IPS-NIHi7 (cell line): ENCODE data around the gene DNAAF3.
A peak's percentile ranks its signal among the peaks of the same experiment; 100 is the strongest.

ENCODE experiments used
- DNase-seq: peaks from one replicate; pipeline ENCODE4 v3.0.0; 2012; ENCODE audit warnings: mixed read lengths; ENCODE audit errors: extremely low spot score

The DNAAF3 gene

GRCh38 chr19:55153652-55154264 is 12.7 kb downstream of the DNAAF3 start:
- DNase-seq, result no peak

- DNase-seq, result no peak
These were observed 14.4 kb downstream of the DNAAF3 start for GRCh38 chr19:55152017-55152416.

- DNase-seq, result peak; percentile 63
These were observed 17.1 kb downstream of the DNAAF3 start, which contains the start of gene TNNT1 for GRCh38 chr19:55149078-55150003. TSS of gene TNNT1 (minus strand) at chr19:55149206. CDS start at chr19:55147157, 2,049 bp downstream.

- no peak for DNase-seq
These were observed 18.7 kb downstream of the DNAAF3 start for GRCh38 chr19:55147545-55148251.

- peak; percentile 90 for DNase-seq
These were observed 19.6 kb downstream of the DNAAF3 start for GRCh38 chr19:55146705-55147273.

GRCh38 chr19:55146078-55146704 is 20.2 kb downstream of the DNAAF3 start:
- DNase-seq, result peak; percentile 67

GRCh38 chr19:55145232-55145631 is 21.2 kb downstream of the DNAAF3 start:
- no peak for DNase-seq

GRCh38 chr19:55141696-55142095 is 24.7 kb downstream of the DNAAF3 start:
- no peak for DNase-seq

- DNase-seq, result no peak
These were observed 28.5 kb downstream of the DNAAF3 start for GRCh38 chr19:55137915-55138314.

- DNase-seq, result no peak
These were observed 29.9 kb downstream of the DNAAF3 start for GRCh38 chr19:55136399-55137102.

- DNase-seq, result no peak
These were observed 31.7 kb downstream of the DNAAF3 start for GRCh38 chr19:55134736-55135135.

- no peak for DNase-seq
These were observed 32.6 kb downstream of the DNAAF3 start for GRCh38 chr19:55133639-55134444.

- no peak for DNase-seq
These were observed 33.8 kb downstream of the DNAAF3 start for GRCh38 chr19:55132453-55133129.

GRCh38 chr19:55131421-55131820 is 35.0 kb downstream of the DNAAF3 start:
- DNase-seq, result no peak

GRCh38 chr19:55119053-55119452 is 47.4 kb downstream of the DNAAF3 start:
- DNase-seq, result no peak

GRCh38 chr19:55118401-55118991 is 47.9 kb downstream of the DNAAF3 start:
- DNase-seq, result peak; percentile 78

GRCh38 chr19:55117663-55118391 is 48.6 kb downstream of the DNAAF3 start:
- peak; percentile 98 for DNase-seq
